WTC11 (cell line): ENCODE measurements around the gene STUB1. TPM values are rescaled to one million over a fixed set of nuclear protein-coding genes. Genes with fewer than 3 reads are reported as not detected.

ENCODE experiments used
- ATAC-seq: fragments of 200-7000 bp; cut with Tn5 transposase; 2 replicates; pipeline ENCODE4 v1.10.0; 2021; ENCODE audit warnings: mild to moderate bottlenecking, moderate library complexity
- CTCF ChIA-PET: fragments of 300-600 bp; sonication (Branson Sonifier 250); formaldehyde crosslinking; loops from one replicate; lab custom pipeline; 2021; ENCODE audit warnings: antibody characterized with exemption; lab: Charles Lee
- POLR2A ChIA-PET: fragments of 350-600 bp; sonication (Branson Sonifier 250); formaldehyde crosslinking; loops from one replicate; lab custom pipeline; 2021; ENCODE audit warnings: antibody characterized with exemption; lab: Charles Lee
- DNase-seq: peaks from one replicate; pipeline ENCODE4 v3.0.0; 2021; ENCODE audit warnings: low spot score
- H3K27ac Mint-ChIP-seq: 2 replicates; pipeline ENCODE4 v1.8.0; 2021; ENCODE audit warnings: mixed read lengths
- H3K27me3 Mint-ChIP-seq: 2 replicates; pipeline ENCODE4 v1.8.0; 2021; ENCODE audit warnings: low read depth, mild to moderate bottlenecking, moderate library complexity, mixed read lengths
- H3K36me3 Mint-ChIP-seq: 2 replicates; pipeline ENCODE4 v1.8.0; 2021; ENCODE audit warnings: mixed read lengths
- H3K4me1 Mint-ChIP-seq: 2 replicates; pipeline ENCODE4 v1.8.0; 2022; ENCODE audit warnings: mixed read lengths
- H3K4me3 Mint-ChIP-seq: 2 replicates; pipeline ENCODE4 v1.8.0; 2021; ENCODE audit warnings: mild to moderate bottlenecking, moderate library complexity, mixed read lengths
- H3K9me3 Mint-ChIP-seq: 2 replicates; pipeline ENCODE4 v1.8.0; 2021; ENCODE audit warnings: mixed read lengths
- ATF1 ChIP-seq: sonication (generic); formaldehyde crosslinking; IDR thresholded peaks from 2 replicates; pipeline ENCODE4 v1.8.1; 2023; ENCODE audit warnings: mild to moderate bottlenecking, moderate library complexity, missing genetic modification reagents
- E2F4 ChIP-seq: sonication (generic); formaldehyde crosslinking; IDR thresholded peaks from 2 replicates; pipeline ENCODE4 v1.8.1; 2022; ENCODE audit warnings: low read depth, mild to moderate bottlenecking, moderate library complexity, missing genetic modification reagents, borderline replicate concordance
- EMX1 ChIP-seq: fragments of 250-450 bp; sonication (Bioruptor Pico); IDR thresholded peaks from 2 replicates; pipeline ENCODE4 v1.8.0; 2021; ENCODE audit warnings: mild to moderate bottlenecking
- FOXP1 ChIP-seq: sonication (generic); formaldehyde crosslinking; IDR thresholded peaks from 2 replicates; pipeline ENCODE4 v1.8.0; 2022; ENCODE audit warnings: missing genetic modification reagents, mild to moderate bottlenecking, moderate library complexity, borderline replicate concordance
- GABPB1 ChIP-seq: sonication (generic); formaldehyde crosslinking; IDR thresholded peaks from 2 replicates; pipeline ENCODE4 v1.8.1; 2023; ENCODE audit warnings: mild to moderate bottlenecking, missing genetic modification reagents
- HMGXB4 ChIP-seq: sonication (generic); formaldehyde crosslinking; IDR thresholded peaks from 2 replicates; pipeline ENCODE4 v1.8.1; 2023; ENCODE audit warnings: mild to moderate bottlenecking, moderate library complexity, missing genetic modification reagents
- IRF1 ChIP-seq: sonication (generic); formaldehyde crosslinking; IDR thresholded peaks from 2 replicates; pipeline ENCODE4 v1.8.0; 2023; ENCODE audit warnings: missing genetic modification reagents
- IRF2 ChIP-seq: sonication (generic); formaldehyde crosslinking; IDR thresholded peaks from 2 replicates; pipeline ENCODE4 v1.8.0; 2022; ENCODE audit warnings: low read depth, missing genetic modification reagents, borderline replicate concordance
- JUN ChIP-seq: sonication (generic); formaldehyde crosslinking; IDR thresholded peaks from 2 replicates; pipeline ENCODE4 v1.8.0; 2023; ENCODE audit warnings: mild to moderate bottlenecking, missing genetic modification reagents
- KAT7 ChIP-seq: sonication (generic); formaldehyde crosslinking; IDR thresholded peaks from 2 replicates; pipeline ENCODE4 v1.8.1; 2023; ENCODE audit warnings: missing genetic modification reagents, mild to moderate bottlenecking, borderline replicate concordance
- MLX ChIP-seq: sonication (generic); formaldehyde crosslinking; IDR thresholded peaks from 2 replicates; pipeline ENCODE4 v1.8.1; 2023; ENCODE audit warnings: mild to moderate bottlenecking, missing genetic modification reagents, moderate library complexity
- MXD4 ChIP-seq: fragments of 250-450 bp; sonication (Bioruptor Pico); IDR thresholded peaks from 2 replicates; pipeline ENCODE4 v1.8.0; 2021; ENCODE audit warnings: mild to moderate bottlenecking, moderate library complexity, borderline replicate concordance
- NR1H2 ChIP-seq: sonication (generic); formaldehyde crosslinking; IDR thresholded peaks from 2 replicates; pipeline ENCODE4 v1.9.0; 2021; ENCODE audit warnings: mild to moderate bottlenecking, moderate library complexity, missing genetic modification reagents
- PRRX2 ChIP-seq: fragments of 250-450 bp; sonication (Bioruptor Pico); IDR thresholded peaks from 2 replicates; pipeline ENCODE4 v1.8.0; 2021; ENCODE audit warnings: mild to moderate bottlenecking
- TEAD4 ChIP-seq: sonication (generic); formaldehyde crosslinking; IDR thresholded peaks from 2 replicates; pipeline ENCODE4 v1.8.0; 2022; ENCODE audit warnings: mild to moderate bottlenecking, missing genetic modification reagents
- ZBTB43 ChIP-seq: sonication (generic); formaldehyde crosslinking; IDR thresholded peaks from 2 replicates; pipeline ENCODE4 v1.8.1; 2023; ENCODE audit warnings: mild to moderate bottlenecking, missing genetic modification reagents
- ZNF263 ChIP-seq: sonication (generic); formaldehyde crosslinking; IDR thresholded peaks from 2 replicates; pipeline ENCODE4 v1.8.1; 2022; ENCODE audit warnings: low read depth, mild to moderate bottlenecking, moderate library complexity, missing genetic modification reagents
- total RNA-seq: library from RNA; stranded (reverse); gene quantifications from 3 replicates; pipeline ENCODE4 v1.2.3, GENCODE V29; 2021
- TF ChIP-seq, protein P1 (sequence below): fragments of 250-450 bp; sonication (Bioruptor Pico); IDR thresholded peaks from 2 replicates; pipeline ENCODE4 v1.9.0; 2021; ENCODE audit warnings: mild to moderate bottlenecking

STUB1 gene
- total RNA-seq, 1 experiment from 2014 or later, result 88.2 TPM

DNA sequence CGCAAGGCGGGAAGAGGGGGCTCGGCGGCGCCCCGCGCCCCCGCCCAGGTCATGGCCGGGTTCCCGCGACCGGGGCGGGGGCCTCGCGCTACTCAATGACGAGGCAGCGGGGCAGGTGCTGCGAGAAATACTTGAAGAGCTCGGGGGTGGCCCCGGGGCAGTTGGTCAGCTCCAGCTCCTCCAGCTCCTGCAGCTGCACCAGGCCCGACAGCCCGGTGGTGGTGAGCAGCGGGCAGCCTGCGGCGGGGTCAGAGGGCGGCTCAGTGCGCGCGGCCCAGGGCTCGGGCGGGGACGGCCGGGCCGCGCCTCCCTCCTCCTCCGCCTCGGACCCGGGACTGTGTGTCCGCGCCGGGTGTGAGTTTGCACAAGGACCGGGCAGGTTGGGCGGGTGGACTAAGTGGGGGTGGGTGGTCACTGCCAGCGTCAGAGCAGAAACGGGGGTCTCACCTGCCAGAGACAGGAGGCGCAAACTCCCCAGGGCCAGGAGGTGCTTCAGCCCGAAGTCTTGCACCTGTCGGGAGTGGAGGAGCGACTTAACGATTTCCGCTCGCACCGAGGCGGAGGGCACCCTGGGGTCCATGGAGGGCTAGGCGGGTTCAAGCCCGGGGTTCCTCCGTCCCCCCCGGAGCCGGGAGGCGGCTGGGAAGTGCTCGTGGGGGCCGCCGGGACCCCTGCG is 14.1 kb downstream of the STUB1 start:
- H3K27me3 Mint-ChIP-seq, result peaks cover 69% of the 10 kb centered on the region
- H3K4me1 Mint-ChIP-seq, result peaks cover 7% of the 10 kb centered on the region
- no peaks in the 10 kb centered on the region for H3K9me3 Mint-ChIP-seq
- H3K4me3 Mint-ChIP-seq, result peak overlapping the region; percentile 71
- DNase-seq (peak; percentile 61), ATAC-seq (peak; percentile 11)
- POLR2A ChIA-PET, result interaction anchor here (0.6 to 1.5 kb wide), 3 partner anchors 11 to 27 kb away, joined by 3 to 4 read pairs (median 4); partner anchors contain the start of gene ANTKMT
- TF ChIP-seq IRF1 (CRISPR knock-in tag) (no peak), MLX (CRISPR knock-in tag) (no peak), HMGXB4 (CRISPR knock-in tag) (peak; percentile 20; the same call in 1 of the 2 replicates), GABPB1 (CRISPR knock-in tag) (no peak), PRRX2 (CRISPR knock-in tag) (no peak), ZBTB43 (CRISPR knock-in tag) (no peak), ATF1 (CRISPR knock-in tag) (no peak), IRF2 (CRISPR knock-in tag) (no peak)
- CTCF ChIA-PET, result interaction anchor here (1.0 to 2.5 kb wide), 7 partner anchors 8 to 107 kb away, joined by 3 to 12 read pairs (median 5); partner anchors contain the start of genes CIAO3, GNG13 and RHOT2
- no peaks in the 10 kb centered on the region for H3K36me3 Mint-ChIP-seq
- H3K27ac Mint-ChIP-seq, result no peak overlapping the region

DNA sequence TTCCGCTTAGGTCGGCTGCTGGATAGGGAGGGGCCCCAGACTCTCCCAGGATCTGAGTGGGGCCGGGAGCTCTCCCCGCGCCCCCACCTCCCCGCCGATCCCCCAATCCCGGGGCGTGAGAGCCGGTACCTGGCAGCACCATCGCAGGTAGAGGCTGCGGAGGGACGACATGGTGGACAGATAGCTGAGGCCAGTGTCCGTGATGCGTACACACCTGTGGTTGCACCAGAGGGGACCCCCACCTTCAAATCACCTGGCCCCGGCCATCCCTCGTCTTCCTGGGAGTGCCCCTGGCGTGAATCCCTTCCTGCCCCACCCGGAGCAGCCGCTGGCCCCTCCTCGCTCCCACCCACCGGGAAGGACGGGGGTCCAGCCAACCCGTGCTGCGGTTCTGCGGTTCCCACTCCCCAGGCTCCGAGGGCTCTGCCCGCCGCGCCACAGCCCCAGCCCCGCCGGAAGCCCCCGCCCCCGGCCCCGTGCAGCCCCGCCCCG is 14.7 kb downstream of the STUB1 start:
- ATAC-seq, result peak; percentile 41
- POLR2A ChIA-PET, result interaction anchor here (1.0 to 2.0 kb wide), 5 partner anchors 10 to 93 kb away, joined by 3 to 6 read pairs (median 3); partner anchors contain the start of genes CHTF18, JMJD8 and RPUSD1
- TF ChIP-seq, protein P1, sequence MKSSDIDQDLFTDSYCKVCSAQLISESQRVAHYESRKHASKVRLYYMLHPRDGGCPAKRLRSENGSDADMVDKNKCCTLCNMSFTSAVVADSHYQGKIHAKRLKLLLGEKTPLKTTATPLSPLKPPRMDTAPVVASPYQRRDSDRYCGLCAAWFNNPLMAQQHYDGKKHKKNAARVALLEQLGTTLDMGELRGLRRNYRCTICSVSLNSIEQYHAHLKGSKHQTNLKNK (CRISPR knock-in tag), result no peak
- TF ChIP-seq ZNF263 (CRISPR knock-in tag), result no peak
- TF ChIP-seq FOXP1 (CRISPR knock-in tag), result no peak
- TF ChIP-seq MXD4 (CRISPR knock-in tag), result no peak
- no peak for TF ChIP-seq TEAD4 (CRISPR knock-in tag)
- no peak for TF ChIP-seq JUN
- TF ChIP-seq KAT7, result no peak
- no peak for TF ChIP-seq HMGXB4 (CRISPR knock-in tag)
- TF ChIP-seq NR1H2 (CRISPR knock-in tag), result no peak
- TF ChIP-seq E2F4, result no peak
- TF ChIP-seq EMX1, result no peak
- TF ChIP-seq, all 79 proteins: peak for 0
- DNase-seq, result no peak
- H3K4me1 Mint-ChIP-seq, result peaks cover 4% of the 10 kb centered on the region; the same call in 1 of the 2 replicates
- H3K27ac Mint-ChIP-seq, result no peak overlapping the region
- no peaks in the 10 kb centered on the region for H3K9me3 Mint-ChIP-seq
- peak overlapping the region; percentile 71 for H3K4me3 Mint-ChIP-seq
- CTCF ChIA-PET, result interaction anchor here (1.0 to 2.5 kb wide), 17 partner anchors 8 to 207 kb away, joined by 3 to 12 read pairs (median 5); partner anchors contain the start of genes CHTF18, CIAO3, JMJD8 and METRN
- no peaks in the 10 kb centered on the region for H3K36me3 Mint-ChIP-seq
- H3K27me3 Mint-ChIP-seq, result peaks cover 75% of the 10 kb centered on the region
